Activated CD4-positive, alpha-beta T cell treated with anti-CD3 and anti-CD28 coated beads for 36 hours (primary cell): ENCODE measurements around the gene UBE2D3. TPM values are rescaled to one million over a fixed set of nuclear protein-coding genes. Genes with fewer than 3 reads are reported as not detected.

Experiments
- ATAC-seq: fragments of 200-7000 bp; cut with Tn5 transposase; one replicate; pipeline ENCODE4 v1.10.0; 2021; ENCODE audit warnings: mild to moderate bottlenecking, moderate library complexity
- CTCF ChIA-PET: fragments of 350-600 bp; sonication (Branson Sonifier 250); formaldehyde crosslinking; loops from one replicate; lab custom pipeline; 2021; ENCODE audit warnings: antibody characterized with exemption; lab: Charles Lee
- POLR2A ChIA-PET: fragments of 350-600 bp; sonication (Branson Sonifier 250); formaldehyde crosslinking; loops from one replicate; lab custom pipeline; 2021; ENCODE audit warnings: antibody characterized with exemption, inconsistent platforms; lab: Charles Lee
- DNase-seq: peaks from one replicate; pipeline ENCODE4 v3.0.0-alpha.2; 2020
- H3K27ac Mint-ChIP-seq: one replicate; pipeline ENCODE4 v1.8.0; 2021; ENCODE audit warnings: mixed read lengths
- H3K27me3 Mint-ChIP-seq: one replicate; pipeline ENCODE4 v1.8.0; 2021; ENCODE audit warnings: mixed read lengths
- H3K36me3 Mint-ChIP-seq: one replicate; pipeline ENCODE4 v1.8.0; 2021; ENCODE audit warnings: low read depth, mixed read lengths
- H3K4me1 Mint-ChIP-seq: one replicate; pipeline ENCODE4 v1.8.0; 2021; ENCODE audit warnings: mixed read lengths
- H3K4me3 Mint-ChIP-seq: one replicate; pipeline ENCODE4 v1.8.0; 2021; ENCODE audit warnings: mild to moderate bottlenecking, moderate library complexity, mixed read lengths
- H3K9me3 Mint-ChIP-seq: one replicate; pipeline ENCODE4 v1.8.0; 2021; ENCODE audit warnings: low read depth, mixed read lengths
- intact Hi-C, 2 experiments: fragments of 100-400 bp; cut with DNase I in 1 of 2; cut with micrococcal nuclease in 1 of 2; formaldehyde crosslinking; loops; one replicate each; pipeline versions ENCODE4 v1.14.2 to v1.15.1; 2022 to 2024; cut with DNase I, micrococcal nuclease
- total RNA-seq, 2 experiments: library from RNA; stranded (reverse); gene quantifications; one replicate each; pipeline ENCODE4 v1.2.3, GENCODE V29; 2021

The UBE2D3 gene
- total RNA-seq, 2 experiments from 2014 or later, result 472 to 686 TPM

DNA sequence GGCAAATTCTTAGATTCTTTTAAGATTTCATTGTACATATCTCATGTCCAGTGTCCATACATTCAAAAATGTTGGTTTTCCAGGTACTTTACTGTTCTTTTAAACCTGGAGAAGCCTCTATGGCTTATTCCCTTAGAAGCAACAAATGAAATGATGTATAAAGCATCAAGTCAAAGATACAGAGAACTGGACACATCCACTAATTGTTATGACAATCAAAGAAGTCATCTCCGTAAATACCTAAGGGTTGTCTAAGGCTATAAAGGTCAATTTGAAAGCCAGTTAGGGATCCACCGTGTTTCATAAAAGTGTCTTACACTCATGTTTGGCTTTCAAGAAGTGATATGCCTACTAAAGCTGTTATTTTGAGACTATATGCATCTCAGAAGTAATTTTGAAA lies 32.4 kb downstream of the UBE2D3 start:
- CTCF ChIA-PET, result no interaction called here
- H3K36me3 Mint-ChIP-seq, result peaks cover 79% of the 10 kb centered on the region
- intact Hi-C loops, result no loop called here
- ATAC-seq (no peak), DNase-seq (no peak)
- H3K4me3 Mint-ChIP-seq, result no peak overlapping the region
- peaks cover 12% of the 10 kb centered on the region for H3K9me3 Mint-ChIP-seq
- H3K27me3 Mint-ChIP-seq, result no peaks in the 10 kb centered on the region
- peaks cover 12% of the 10 kb centered on the region for H3K4me1 Mint-ChIP-seq
- POLR2A ChIA-PET, result no interaction called here
- H3K27ac Mint-ChIP-seq, result no peak overlapping the region

DNA sequence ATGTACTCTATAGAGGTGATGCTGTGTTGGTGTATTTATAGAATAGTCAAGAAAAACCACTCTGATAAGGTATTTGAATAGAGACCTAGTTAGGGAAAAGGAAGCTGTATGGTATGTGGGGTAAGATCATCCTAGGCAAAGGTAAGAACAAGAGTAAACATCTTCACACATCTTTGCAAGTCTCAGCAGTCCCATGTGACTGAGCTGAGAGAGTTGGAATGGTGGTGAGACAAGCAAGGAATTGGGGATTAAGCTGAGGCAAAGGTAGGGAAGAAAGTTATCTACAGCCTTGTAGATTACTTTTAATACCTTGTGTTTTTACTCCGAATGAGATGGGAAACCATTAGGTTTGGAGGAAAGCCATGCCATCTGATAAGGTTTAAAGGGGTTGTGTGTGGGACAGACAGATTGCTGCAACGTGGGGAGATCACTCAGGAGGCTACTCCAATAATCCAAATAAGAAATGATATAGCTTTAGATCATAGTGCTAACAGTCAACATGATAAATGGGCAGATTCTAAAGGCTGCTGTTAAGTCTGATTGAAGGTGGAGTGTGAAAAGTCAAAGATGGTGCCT lies 34.9 kb downstream of the UBE2D3 start:
- ChIA-PET CTCF (interaction anchor here (1.1 to 1.2 kb wide), 2 partner anchors 36 to 246 kb away, joined by 3 read pairs; no protein-coding TSS in a partner anchor), POLR2A (no interaction called here)
- H3K27me3 Mint-ChIP-seq, result no peaks in the 10 kb centered on the region
- intact Hi-C loops, result no loop called here
- no peak overlapping the region for H3K4me3 Mint-ChIP-seq
- ATAC-seq (no peak), DNase-seq (no peak)
- H3K9me3 Mint-ChIP-seq, result peaks cover 15% of the 10 kb centered on the region
- peaks cover 30% of the 10 kb centered on the region for H3K4me1 Mint-ChIP-seq
- H3K27ac Mint-ChIP-seq, result no peak overlapping the region
- H3K36me3 Mint-ChIP-seq, result peaks cover 58% of the 10 kb centered on the region

DNA sequence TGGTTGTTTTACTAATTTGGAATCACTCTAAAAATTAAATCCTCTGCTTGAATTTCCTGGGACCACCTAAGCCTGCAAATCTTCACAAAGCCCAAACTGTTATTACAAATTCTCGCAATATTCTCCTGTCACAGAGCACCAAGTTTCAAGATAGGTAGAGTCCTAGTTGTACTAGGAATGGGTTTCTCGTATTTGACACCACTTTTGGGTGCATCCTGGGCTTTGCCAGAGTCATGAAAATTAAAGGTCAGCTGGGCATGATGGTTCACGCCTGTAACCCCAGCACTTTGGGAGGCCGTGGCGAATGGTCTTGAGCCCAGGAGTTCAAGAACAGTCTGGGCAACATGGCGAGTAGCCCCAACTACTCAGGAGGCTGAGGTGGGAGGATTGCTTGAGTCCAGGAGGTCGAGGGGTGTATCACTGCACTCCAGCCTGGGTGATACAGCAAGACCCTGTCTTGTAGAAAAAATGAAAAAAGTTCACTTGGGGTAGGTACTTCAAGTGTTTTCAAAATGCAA lies 36.0 kb downstream of the UBE2D3 start:
- Mint-ChIP-seq H3K27me3 (no peaks in the 10 kb centered on the region), H3K4me3 (no peak overlapping the region), H3K36me3 (peaks cover 48% of the 10 kb centered on the region), H3K9me3 (peaks cover 16% of the 10 kb centered on the region), H3K4me1 (peaks cover 36% of the 10 kb centered on the region), H3K27ac (peak overlapping the region; percentile 1)
- ATAC-seq (no peak), DNase-seq (peak; percentile 13)
- CTCF ChIA-PET, result interaction anchor here (2.2 kb wide), 1 partner anchor 25 kb away, joined by 9 read pairs; no protein-coding TSS in a partner anchor
- intact Hi-C loops, result no loop called here
- POLR2A ChIA-PET, result no interaction called here

DNA sequence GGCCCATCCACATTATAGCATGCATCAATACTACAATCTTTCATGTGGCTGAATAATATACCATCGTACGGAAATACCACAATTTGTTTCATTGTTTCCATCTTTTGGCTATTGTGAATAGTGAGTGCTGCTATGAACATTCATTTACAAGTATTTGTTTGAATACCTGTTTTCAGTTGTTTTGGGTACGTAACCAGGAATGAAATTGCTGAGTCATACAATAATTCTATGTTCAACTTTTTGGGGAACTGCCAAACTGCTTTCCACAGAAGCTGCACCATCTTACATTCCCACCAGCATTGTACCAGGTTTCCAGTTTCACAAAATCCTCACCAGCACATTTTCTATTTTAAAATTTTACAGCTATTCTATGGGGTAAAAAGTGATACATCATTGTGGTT lies 38.0 kb downstream of the UBE2D3 start:
- ChIA-PET CTCF (interaction anchor here (0.6 to 2.2 kb wide), 4 partner anchors 12 to 33 kb away, joined by 3 to 9 read pairs (median 4); no protein-coding TSS in a partner anchor), POLR2A (interaction anchor here (1.0 to 1.8 kb wide), 2 partner anchors 27 to 38 kb away, joined by 4 read pairs; partner anchors contain the start of gene UBE2D3)
- no peaks in the 10 kb centered on the region for H3K27me3 Mint-ChIP-seq
- H3K9me3 Mint-ChIP-seq, result peaks cover 16% of the 10 kb centered on the region
- peaks cover 28% of the 10 kb centered on the region for H3K36me3 Mint-ChIP-seq
- intact Hi-C loops, result loop anchor here (2.0 kb wide), 1 partner anchor 27 kb away; no protein-coding TSS in a partner anchor
- peaks cover 33% of the 10 kb centered on the region for H3K4me1 Mint-ChIP-seq
- no peak overlapping the region for H3K4me3 Mint-ChIP-seq
- peak; percentile 63 for ATAC-seq
- peak overlapping the region; percentile 25 for H3K27ac Mint-ChIP-seq
- DNase-seq, result no peak

DNA sequence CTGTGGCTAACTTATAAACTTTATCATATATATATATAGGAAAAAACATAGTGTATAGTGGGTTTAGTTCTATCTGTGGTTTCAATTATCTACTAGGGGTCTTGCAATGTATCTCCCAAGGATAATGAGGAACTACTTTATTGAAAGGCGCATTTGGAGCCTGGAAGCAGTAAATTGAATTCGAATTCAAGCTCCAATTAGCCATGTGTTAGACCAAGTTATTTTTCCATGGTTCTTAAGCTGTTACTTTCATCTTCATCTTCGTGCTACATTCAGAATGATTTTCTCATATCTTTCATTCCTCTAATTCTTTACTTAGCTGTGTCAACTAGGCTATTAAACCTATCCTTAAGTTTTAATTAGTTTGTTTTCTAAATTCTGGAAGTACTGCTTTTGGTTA lies 39.4 kb downstream of the UBE2D3 start:
- Mint-ChIP-seq H3K4me1 (peaks cover 33% of the 10 kb centered on the region), H3K27ac (no peak overlapping the region), H3K9me3 (peaks cover 16% of the 10 kb centered on the region), H3K27me3 (no peaks in the 10 kb centered on the region), H3K36me3 (peaks cover 17% of the 10 kb centered on the region), H3K4me3 (no peak overlapping the region)
- POLR2A ChIA-PET, result interaction anchor here (0.5 to 0.6 kb wide), 2 partner anchors 17 to 288 kb away, joined by 4 read pairs; no protein-coding TSS in a partner anchor
- ATAC-seq, result no peak
- intact Hi-C loops, result loop anchor here (1.0 to 2.0 kb wide), 3 partner anchors 27 to 39 kb away; partner anchors contain the start of genes MANBA (in 1 of the 2) and UBE2D3 (in 1 of the 2)
- DNase-seq, result no peak
- CTCF ChIA-PET, result no interaction called here

DNA sequence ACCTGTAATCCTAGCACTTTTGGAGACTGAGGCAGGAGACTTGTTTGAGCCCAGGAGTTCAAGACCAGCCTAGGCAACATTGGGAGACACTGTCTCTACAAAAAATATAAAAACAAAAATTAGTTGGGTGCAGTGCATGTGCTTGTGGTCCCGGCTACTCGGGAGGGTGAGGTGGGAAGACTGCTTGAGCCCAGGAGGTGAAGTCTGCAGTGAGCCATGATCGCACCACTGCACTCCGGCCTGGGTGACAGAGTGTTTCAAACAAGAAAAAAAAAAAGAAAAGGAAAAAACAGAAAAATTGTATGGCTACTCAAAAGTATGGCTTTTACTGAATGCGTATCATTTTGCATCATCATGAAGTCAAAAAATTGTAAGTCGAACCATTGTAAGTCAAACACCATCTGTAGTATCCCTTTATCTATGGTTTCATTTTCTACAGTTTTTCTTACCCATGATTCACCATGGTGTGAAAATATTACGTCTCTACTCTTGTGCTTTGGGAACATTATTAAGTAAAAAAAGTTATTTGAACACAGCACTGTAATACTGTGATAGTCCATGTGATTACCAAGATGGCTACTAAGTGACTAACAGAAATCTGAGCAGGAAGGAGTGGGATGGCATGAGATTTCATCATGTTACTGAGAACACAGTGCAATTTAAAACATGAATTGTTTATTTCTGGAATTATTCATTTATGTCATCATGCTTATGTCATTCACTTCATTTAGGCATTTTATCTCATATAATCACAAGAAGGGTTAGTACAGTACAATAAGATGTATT lies 40.1 kb downstream of the UBE2D3 start:
- Mint-ChIP-seq H3K4me1 (peaks cover 29% of the 10 kb centered on the region), H3K4me3 (no peak overlapping the region), H3K36me3 (peaks cover 11% of the 10 kb centered on the region), H3K9me3 (peaks cover 12% of the 10 kb centered on the region), H3K27ac (peak overlapping the region; percentile 75), H3K27me3 (no peaks in the 10 kb centered on the region)
- POLR2A ChIA-PET, result interaction anchor here (0.5 to 0.6 kb wide), 2 partner anchors 17 to 288 kb away, joined by 4 read pairs; no protein-coding TSS in a partner anchor
- DNase-seq, result peak; percentile 15
- intact Hi-C loops, result loop anchor here in 1 of 2 experiments (1.0 to 2.0 kb wide), 2 partner anchors 26 to 40 kb away; partner anchors contain the start of genes MANBA and UBE2D3
- ATAC-seq, result peak; percentile 74
- CTCF ChIA-PET, result no interaction called here

DNA sequence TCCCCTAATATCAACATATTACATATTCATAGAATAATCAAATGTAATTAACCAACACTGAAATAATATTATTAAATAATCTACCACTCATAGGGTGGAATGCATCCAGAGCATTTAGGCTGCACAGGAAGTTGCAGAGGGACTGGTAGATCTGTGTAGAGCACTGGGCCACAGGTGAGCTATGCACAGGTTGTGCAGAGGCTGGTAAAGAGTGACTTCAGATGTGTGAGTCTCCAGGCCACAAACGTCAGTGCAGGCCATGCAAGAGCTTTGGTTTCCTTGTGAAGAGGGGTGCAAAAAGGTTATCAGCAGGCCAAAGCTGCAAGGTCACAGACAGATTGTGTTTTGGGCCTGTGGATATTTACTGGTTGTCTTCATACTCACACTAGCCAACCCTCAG lies 41.1 kb downstream of the UBE2D3 start:
- ATAC-seq, result no peak
- ChIA-PET CTCF (no interaction called here), POLR2A (no interaction called here)
- no peaks in the 10 kb centered on the region for H3K27me3 Mint-ChIP-seq
- H3K4me3 Mint-ChIP-seq, result no peak overlapping the region
- H3K36me3 Mint-ChIP-seq, result peaks cover 2% of the 10 kb centered on the region
- H3K27ac Mint-ChIP-seq, result no peak overlapping the region
- peaks cover 5% of the 10 kb centered on the region for H3K9me3 Mint-ChIP-seq
- peaks cover 28% of the 10 kb centered on the region for H3K4me1 Mint-ChIP-seq
- intact Hi-C loops, result loop anchor here in 1 of 2 experiments (2.0 kb wide), 1 partner anchor 25 kb away; the partner anchor contains the start of gene MANBA
- DNase-seq, result no peak

DNA sequence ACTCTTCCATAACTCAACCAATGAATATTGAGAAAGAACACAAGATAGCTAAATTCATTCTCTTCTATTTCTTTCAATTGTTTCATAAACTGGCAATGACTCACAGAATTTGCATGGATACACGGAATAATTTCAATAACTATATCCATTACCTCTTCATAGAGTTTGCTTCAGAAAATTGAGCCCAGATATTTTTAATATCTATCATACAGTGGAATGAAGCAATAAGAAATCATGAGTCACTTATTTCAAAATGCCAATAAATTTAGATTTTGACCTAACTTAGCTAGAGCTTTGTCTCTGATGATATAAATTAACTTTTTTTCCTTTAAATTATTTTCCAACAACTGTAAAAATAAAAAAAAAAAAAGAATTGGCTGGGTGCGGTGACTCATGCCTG lies 44.3 kb downstream of the UBE2D3 start:
- Mint-ChIP-seq H3K27me3 (no peaks in the 10 kb centered on the region), H3K4me3 (no peak overlapping the region), H3K27ac (no peak overlapping the region), H3K9me3 (peaks cover 3% of the 10 kb centered on the region), H3K36me3 (no peaks in the 10 kb centered on the region), H3K4me1 (peaks cover 15% of the 10 kb centered on the region)
- DNase-seq (no peak), ATAC-seq (no peak)
- intact Hi-C loops, result no loop called here
- ChIA-PET CTCF (no interaction called here), POLR2A (interaction anchor here (0.8 kb wide), 1 partner anchor 21 kb away, joined by 6 read pairs; no protein-coding TSS in a partner anchor)

DNA sequence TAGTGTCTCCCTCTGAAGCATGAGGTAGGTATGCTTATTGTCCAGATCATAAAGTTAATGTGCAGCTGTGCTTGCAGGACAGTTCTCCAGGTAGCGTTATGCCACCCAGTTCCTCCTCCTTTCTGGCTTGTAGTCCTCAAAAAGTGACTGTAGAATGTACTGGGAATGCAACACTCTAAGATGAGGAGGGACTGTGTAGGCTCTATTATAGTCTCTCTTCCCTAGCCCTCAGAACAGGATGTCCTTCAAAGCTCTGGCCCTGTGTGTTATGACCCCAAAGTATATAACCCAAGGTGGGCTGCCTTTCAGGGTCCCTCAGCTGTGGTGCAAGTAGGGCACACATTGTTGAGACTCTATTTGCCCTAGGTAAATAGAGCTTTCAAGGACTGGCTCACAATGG lies 45.8 kb downstream of the UBE2D3 start:
- no peaks in the 10 kb centered on the region for H3K36me3 Mint-ChIP-seq
- H3K9me3 Mint-ChIP-seq, result peaks cover 2% of the 10 kb centered on the region
- H3K4me3 Mint-ChIP-seq, result no peak overlapping the region
- CTCF ChIA-PET, result interaction anchor here (1.1 kb wide), 1 partner anchor 11 kb away, joined by 3 read pairs; no protein-coding TSS in a partner anchor
- H3K27ac Mint-ChIP-seq, result no peak overlapping the region
- H3K4me1 Mint-ChIP-seq, result peaks cover 5% of the 10 kb centered on the region
- peaks cover 2% of the 10 kb centered on the region for H3K27me3 Mint-ChIP-seq
- ATAC-seq, result no peak
- intact Hi-C loops, result no loop called here
- DNase-seq, result no peak
- POLR2A ChIA-PET, result no interaction called here

DNA sequence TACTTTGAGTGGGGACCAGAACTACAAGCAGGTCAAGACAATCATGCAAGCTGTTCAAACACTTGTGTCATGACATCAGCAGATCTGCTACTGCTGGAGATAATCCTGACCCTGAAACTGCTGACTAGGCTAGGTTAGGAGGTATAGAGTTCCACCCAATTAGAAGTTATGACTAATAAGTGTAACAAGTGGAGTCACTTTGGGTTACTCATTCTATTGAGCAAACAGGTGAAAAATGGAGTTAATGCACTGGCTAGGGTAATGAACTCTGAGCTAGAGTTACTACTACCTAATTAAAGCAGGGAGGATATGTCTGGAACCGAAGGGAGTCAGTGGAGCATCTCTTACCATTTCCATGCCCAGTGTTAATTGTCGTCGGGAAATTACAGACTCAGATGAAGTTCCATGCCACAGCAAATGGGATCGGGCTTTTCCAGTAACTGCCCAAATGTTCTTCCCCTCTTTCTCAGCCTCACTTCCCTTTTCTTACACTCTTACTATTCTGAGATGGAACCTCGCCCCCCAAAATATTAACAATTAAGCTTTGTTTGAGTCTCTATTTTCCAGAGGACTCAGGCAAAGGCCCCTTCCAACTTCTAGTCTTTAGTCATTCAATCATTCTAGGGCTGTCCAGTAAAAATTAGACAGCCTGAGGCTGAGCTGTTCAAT lies 46.7 kb downstream of the UBE2D3 start:
- ATAC-seq (peak; percentile 95), DNase-seq (no peak)
- POLR2A ChIA-PET, result interaction anchor here (1.5 kb wide), 1 partner anchor 47 kb away, joined by 4 read pairs; the partner anchor contains the start of gene UBE2D3
- CTCF ChIA-PET, result interaction anchor here (0.5 to 1.1 kb wide), 3 partner anchors 10 to 43 kb away, joined by 3 read pairs; no protein-coding TSS in a partner anchor
- intact Hi-C loops, result no loop called here
- Mint-ChIP-seq H3K4me3 (no peak overlapping the region), H3K9me3 (peaks cover 2% of the 10 kb centered on the region), H3K4me1 (peaks cover 5% of the 10 kb centered on the region), H3K36me3 (no peaks in the 10 kb centered on the region), H3K27me3 (peaks cover 2% of the 10 kb centered on the region), H3K27ac (no peak overlapping the region)

DNA sequence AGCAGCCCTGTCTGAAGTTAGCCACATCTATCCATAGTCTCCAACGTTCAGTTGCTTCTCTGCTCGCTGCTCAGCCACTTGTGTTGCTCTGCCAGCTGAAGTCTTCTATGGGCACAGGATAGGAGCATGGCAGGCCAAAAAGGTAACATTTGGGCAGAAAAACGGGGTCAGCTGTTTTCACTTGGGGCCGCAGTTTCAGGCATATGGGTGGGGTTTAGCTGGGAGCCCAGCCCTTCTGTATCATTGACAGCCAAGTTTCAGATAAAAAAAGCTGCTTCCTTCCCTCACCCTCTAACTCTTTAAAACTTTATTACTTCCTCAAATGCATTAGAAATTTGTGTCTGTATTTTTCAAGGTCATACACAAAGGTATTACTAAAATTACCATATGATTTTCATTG lies 48.1 kb downstream of the UBE2D3 start:
- intact Hi-C loops, result no loop called here
- CTCF ChIA-PET, result no interaction called here

More for the DNA sequence above, 48.1 kb downstream of the UBE2D3 start:
- peaks cover 2% of the 10 kb centered on the region for H3K27me3 Mint-ChIP-seq
- H3K4me1 Mint-ChIP-seq, result peaks cover 5% of the 10 kb centered on the region
- no peak overlapping the region for H3K27ac Mint-ChIP-seq
- no peaks in the 10 kb centered on the region for H3K36me3 Mint-ChIP-seq
- DNase-seq (no peak), ATAC-seq (no peak)
- no peak overlapping the region for H3K4me3 Mint-ChIP-seq
- H3K9me3 Mint-ChIP-seq, result peaks cover 2% of the 10 kb centered on the region
- POLR2A ChIA-PET, result no interaction called here
